HG02571 (cell line): ENCODE data around the gene GPATCH3.

Experiments
- ATAC-seq: cut with Tn5 transposase; IDR thresholded peaks from one replicate; pipeline ENCODE4 v1.9.1; 2021; ENCODE audit warnings: mild to moderate bottlenecking, moderate library complexity; ENCODE audit not compliant: unreplicated experiment

The GPATCH3 gene

DNA sequence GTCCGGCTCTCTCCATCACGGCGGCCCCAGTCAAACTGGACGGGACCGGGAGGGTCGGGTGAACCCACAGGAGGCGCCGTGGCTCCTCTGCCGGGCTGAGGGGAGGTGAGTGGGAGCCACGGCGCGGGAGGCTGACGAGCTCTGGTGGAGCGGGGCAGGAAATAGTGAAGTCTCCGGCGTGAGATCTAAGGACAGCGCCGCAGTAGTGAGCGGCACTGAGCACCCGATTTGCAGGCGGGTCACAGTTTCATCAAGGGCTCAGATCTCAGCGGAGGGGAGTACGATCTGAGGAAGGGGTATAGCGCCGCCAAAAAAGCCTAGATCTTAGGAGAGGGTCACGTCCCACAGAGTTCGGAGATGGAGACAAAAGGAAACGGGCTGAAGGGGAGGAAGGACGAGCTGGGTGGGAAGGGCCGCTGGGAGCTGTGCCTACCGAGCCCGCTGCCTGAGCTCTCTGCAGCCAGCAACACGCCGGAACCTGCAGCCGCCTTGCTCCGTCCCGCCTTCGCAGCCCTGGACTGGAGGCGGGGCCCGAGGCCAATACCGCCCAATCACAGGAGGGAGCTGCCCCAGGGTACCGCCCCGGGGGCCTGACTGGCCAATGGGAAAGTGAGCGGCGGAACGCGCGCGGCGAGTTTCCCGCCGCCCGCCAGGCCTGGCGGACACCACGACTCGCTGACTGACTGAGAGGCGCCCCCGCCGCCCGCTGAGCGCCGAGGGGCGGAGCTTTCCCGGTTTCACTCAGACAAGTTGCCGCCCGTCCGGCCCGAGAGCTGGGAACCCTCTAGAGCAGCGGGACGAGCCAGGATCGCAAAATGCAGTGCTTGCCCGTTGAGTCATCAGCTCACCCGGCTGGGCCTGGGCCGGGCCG, 35.4 kb downstream of the GPATCH3 start:
- ATAC-seq: peak; percentile 91

DNA sequence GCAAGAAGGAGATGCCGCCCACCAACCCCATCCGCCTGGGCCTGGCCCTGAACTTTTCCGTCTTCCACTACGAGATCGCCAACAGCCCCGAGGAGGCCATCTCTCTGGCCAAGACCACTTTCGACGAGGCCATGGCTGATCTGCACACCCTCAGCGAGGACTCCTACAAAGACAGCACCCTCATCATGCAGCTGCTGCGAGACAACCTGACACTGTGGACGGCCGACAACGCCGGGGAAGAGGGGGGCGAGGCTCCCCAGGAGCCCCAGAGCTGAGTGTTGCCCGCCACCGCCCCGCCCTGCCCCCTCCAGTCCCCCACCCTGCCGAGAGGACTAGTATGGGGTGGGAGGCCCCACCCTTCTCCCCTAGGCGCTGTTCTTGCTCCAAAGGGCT, 36.6 kb downstream of the GPATCH3 start:
- ATAC-seq: no peak

DNA sequence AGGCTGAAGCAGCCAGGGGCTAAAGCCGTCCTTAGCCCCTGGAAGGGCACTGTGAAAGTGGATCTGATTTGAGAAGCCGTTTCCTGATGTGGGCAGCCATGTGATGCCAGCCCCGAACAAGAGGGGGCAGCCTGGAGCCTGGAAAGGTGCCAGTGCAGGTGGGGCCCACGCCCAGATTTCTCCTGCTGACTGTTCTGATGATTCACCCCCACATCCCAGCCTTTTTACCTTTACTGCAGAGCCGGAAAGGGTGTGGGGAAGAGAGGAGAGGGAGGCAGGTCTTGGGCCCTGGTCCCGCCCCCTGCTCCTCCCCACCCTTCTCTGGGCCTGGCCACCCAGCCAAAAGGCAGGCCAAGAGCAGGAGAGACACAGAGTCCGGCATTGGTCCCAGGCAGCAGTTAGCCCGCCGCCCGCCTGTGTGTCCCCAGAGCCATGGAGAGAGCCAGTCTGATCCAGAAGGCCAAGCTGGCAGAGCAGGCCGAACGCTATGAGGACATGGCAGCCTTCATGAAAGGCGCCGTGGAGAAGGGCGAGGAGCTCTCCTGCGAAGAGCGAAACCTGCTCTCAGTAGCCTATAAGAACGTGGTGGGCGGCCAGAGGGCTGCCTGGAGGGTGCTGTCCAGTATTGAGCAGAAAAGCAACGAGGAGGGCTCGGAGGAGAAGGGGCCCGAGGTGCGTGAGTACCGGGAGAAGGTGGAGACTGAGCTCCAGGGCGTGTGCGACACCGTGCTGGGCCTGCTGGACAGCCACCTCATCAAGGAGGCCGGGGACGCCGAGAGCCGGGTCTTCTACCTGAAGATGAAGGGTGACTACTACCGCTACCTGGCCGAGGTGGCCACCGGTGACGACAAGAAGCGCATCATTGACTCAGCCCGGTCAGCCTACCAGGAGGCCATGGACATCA, 37.2 kb downstream of the GPATCH3 start, which contains the start of gene SFN:
SFN (plus strand) TSS at position 369 of the 904 bp plus-strand sequence; CDS start at position 433, 64 bp downstream.
- ATAC-seq: no peak

DNA sequence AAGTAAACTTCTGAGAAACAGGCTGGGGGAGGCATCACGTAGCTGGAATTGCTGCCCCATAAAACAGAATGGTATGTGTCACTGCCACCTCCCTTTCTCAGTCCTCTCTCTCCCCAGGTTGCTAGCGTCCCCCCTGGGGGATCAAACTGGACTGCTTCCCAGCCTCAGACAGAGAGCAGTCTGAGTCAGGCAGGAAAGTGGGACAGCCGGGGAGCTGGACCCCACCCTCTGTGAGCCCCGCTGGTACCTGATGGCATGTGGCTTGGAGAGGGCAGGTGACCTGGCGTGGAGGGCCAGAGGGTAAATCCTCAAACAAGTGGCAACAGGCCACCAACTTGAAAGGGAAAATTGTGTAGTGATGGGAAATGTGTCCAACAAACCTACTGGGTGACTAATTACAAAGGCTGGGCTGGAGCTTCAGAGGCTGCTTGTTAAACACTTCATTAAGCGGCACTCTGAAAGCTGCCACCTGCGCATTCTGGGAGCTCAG, 38.3 kb downstream of the GPATCH3 start:
- no peak for ATAC-seq

DNA sequence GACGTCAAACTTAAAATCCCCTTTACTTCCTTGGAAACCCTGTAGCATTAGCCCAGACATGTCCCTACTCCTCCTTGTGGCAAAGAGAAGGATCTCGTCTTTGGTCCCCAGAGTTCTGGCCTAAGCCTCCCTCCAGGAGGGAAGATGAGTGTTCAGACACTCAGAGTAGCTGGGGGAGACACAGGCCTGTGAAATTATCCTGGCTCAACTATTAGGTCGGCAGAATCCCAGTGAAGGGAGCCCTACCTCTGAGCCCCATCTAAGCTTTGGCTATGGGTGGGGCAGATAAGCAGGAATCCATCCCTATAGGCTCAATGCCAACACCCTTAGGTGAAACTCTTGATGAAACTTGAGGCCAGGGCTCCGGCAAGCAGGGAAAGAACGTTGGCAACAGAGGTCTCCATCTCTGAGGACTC, 39.0 kb downstream of the GPATCH3 start:
- ATAC-seq: no peak

DNA sequence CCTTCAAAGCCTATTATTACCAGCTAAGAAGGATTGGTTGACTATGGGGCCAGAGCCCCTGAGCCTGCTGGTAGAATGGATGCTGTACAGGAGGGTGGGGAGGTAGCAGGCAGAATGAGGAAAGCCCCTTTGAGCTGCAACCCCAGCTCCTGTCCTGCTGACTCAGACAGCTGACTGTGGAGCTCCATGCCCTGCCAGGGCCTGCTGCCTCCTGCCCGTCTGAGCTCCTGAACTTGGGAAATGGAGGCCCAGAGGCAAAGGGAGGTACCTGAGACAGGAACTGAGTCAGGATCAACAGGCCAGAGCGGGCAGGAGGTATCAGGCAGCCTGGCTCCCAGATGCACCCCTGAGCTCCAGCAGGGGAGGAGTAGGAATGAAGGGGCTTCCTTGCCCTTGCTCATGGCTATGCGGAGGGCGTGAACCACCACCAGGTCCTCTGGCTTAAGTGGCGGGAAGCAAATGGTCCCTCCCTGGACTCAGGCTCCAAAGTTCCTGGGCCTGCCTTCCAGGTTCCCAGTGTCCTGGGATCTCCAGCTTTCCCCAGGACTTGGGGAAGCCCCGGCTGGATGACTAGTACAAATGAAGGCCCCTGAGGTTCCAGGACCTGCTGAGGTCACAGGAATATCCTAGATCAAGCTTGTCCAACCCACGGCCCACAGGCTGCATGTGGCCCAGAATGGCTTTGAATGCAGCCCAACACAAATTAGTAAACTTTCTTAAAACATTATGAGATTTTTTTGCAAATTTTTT, 41.2 kb downstream of the GPATCH3 start:
- no peak for ATAC-seq

DNA sequence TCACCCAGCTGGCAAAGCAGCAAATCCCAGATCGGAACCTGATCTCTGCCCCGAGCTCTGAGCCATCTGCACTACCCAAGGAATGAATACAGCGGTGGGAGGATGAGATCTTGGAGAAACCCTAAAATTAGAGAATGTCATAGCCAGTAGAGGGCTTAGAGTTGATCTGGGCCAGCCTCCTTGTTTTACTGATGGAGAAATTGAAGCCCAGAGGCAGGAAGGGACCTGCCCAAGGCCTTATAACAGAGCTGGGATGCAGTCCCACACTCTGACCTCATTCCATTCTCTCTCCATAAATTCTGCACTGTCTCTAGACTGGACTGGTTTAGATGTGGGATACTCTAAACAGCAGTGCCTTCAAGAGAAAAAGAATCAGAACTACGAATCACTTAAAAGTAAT, 42.1 kb downstream of the GPATCH3 start:
- no peak for ATAC-seq

DNA sequence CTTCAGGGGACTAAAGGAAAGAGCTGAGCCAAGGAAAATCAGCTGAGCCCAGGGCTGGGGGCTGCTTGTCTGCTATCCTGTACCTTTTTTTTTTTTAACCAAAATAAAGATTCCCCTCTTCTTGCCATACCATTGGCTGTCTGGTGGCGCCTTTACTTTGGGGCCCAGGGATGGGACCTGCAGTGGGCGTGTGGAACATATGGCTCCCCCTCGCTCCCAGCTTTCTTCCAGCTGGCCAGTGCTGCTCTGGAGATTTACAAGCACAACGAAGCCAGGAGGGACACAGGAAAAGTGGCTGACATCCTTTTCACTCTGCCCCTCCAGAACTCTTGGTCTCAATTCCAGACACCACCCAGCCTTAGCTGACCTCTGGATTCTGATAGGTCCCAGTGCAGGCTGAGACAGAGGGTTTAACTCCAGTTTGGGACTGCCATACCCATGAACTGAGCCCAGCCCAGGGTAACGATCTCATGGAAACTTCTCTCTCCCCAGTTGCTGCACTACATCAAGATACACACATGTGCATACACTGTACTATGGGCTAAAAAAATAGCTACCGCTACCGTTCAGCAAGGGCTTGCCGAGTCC, 42.7 kb downstream of the GPATCH3 start:
- no peak for ATAC-seq

DNA sequence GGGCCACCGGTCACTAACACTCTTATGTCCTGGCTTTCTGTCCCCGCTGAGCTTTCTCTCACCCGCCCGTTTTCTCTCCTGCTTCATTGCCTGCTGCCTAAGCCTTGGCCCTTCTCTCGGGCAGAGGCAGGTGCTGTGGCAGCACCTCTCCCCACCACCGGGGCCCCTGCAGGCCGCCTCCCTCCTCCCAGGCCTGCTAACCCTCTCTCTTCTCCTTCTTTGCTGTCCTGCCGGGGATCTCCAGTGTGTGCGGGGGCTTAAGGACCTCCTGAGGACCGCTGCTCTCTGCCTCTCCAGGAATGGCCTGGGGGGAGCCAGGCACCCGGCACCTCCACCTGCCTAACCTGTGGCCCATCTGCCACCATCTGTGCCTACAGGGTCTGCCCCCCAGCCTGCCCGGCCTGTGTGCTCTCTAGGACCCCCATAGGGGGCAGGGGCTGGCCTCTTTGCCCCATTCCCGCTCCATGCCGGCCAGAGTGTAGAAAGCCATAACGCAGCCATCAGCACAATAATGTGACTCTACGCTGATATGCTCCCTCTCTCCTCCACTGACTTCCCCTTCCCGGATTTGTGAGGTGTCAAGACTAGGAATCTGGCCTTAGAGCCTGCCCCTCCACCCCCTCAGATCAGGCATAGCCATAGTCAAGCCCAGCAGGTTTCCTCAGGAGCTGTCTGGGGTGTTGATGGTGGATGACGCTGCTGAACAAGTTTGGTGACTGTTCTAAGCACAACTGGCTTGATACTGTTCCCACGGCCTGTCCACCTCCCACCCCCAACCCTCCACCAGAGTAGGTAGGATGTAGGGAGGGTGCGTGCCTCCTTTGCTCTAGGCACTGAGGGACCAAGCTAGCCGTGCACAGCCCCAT, 43.4 kb downstream of the GPATCH3 start:
- ATAC-seq: no peak

DNA sequence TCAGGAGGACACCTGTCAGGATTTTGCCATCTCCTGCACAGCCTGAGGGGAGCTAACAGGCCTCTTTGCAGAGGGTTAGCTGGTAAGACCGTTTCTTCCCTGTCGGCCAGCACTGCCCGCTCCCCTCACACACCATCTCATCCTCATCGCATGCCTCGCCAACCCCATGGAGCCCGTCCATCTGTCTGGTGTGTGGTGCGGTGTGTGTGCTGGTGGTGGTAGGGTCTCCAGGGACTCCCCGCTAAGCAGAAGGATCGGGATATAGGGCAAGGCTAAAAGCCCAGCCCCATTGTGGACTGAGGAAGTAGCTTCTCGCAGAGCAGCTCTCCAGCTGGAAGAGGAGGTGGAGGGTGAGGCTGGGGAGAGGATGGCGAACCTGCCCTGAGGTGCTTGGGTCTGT, 44.1 kb downstream of the GPATCH3 start:
- no peak for ATAC-seq

DNA sequence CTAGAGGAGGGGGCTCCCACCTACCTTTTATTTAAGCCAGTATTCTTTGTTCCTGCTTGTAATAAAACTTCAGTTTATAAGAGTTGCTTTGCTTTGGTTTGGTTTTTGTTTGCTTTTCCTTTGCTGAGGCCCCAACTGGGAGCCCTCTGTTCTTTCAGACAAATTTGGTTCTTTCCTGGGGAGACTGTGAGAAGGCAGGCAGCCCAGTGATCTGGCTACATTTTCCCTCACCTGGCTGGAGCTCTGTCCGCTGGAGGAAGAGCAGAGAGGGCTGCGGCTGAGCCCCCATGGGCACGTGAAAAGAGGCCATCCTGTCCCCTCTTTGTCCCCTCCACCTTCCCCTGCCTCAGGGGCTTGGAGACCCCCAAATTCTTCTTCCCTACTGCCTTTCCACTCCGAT, 44.6 kb downstream of the GPATCH3 start:
- no peak for ATAC-seq

DNA sequence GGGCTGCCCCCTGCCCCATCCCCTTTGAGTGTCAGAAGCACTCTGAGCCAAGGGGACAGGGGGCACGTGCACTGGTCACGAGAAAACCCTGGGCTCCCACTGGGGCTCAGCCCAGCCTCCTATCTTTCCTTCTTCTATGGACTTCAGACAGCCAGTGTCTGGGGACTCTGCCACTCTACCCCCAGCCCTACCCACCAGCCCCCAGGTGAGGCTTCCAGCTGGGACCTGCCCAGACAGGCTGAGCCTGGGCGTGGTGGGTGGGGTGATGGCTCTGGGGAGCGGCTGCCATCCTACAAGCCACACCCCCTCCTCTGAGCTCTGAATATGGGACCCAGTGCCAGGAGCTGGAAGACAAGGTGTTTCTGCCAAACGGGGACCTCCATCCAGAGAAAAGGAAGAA, 45.4 kb downstream of the GPATCH3 start:
- no peak for ATAC-seq

DNA sequence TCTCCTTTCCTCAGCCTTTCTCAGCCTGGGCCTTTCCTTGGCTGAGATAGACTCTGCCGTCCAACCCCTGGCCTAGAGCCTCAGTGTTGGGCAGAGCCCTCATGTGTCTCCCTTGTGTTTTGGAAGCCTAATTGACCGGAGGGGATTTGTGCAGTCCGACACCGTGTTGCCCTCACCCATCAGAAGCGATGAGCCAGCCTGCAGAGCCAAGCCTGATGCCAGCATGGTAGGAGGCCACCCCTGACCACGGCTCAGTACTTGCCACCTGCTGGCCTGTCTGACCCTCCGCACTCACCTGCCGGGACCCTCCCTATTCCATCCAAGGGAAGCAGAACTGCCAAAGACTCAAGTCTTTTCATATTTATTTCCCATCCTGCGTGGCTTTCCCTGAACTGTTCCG, 46.7 kb downstream of the GPATCH3 start:
- no peak for ATAC-seq

DNA sequence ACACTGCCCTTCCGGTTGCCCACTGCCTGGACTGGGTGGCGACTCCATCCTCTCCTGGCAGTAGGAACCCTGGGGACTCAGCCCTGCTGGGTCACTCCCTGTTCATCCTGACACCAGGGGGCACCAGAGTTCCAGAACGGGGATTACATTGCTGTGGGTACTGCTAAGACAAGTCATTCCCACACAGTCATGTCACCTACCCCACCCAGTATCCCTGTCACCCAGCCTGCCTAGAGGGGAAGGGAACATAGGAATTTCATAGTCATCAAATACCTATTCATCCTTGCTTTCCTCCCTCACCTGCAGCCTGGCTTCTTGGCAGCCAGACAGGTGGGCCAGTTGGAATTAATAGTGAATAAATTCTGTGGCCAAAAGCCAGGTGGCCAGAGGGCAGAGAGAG, 47.1 kb downstream of the GPATCH3 start:
- ATAC-seq: no peak

DNA sequence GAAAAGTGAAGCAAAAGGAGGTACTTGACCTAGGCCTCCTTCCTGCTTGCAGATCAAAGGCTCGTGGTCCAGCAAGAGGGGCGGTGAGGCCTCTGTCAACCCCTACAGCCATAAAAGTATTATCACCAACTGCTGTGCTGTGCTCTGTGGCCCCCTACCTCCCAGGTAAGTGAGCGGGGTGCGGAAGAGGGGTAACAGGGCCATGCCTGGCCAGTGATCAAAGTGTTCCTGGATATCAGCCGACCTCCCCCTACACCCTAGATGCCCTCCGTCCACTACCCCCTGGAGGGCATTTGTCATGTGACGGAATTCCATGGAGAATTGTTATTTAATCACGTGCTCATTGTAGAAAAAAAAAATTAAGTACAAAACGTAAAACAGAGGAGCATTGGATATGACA, 47.6 kb downstream of the GPATCH3 start:
- no peak for ATAC-seq

DNA sequence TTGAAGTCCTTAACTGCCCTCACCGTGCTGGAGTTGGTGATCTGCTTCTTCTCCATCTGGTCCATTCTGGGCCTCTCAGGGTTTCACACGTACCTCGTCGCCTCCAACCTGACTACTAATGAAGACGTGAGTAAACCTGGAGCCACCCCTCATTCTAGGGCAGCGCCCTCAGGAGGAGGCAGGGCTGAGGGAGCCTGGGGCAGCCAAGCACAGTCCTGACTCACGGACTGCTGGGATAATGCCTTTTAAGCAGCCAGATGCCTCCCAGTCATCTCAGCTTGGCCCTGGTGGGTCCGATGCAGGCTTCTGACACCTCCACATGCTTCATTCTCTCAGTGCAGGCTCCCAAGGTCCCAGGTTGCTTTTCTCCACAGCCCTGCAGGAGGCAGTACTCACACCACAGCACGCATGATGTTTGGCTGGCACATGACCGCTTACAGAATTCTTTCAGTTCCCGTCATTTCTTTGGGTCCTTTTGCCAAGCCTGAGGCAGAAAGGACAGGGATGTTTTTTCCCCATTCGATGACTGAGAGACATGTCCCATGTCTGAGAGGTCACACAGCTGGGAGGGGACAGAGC, 49.1 kb downstream of the GPATCH3 start:
- ATAC-seq: no peak

DNA sequence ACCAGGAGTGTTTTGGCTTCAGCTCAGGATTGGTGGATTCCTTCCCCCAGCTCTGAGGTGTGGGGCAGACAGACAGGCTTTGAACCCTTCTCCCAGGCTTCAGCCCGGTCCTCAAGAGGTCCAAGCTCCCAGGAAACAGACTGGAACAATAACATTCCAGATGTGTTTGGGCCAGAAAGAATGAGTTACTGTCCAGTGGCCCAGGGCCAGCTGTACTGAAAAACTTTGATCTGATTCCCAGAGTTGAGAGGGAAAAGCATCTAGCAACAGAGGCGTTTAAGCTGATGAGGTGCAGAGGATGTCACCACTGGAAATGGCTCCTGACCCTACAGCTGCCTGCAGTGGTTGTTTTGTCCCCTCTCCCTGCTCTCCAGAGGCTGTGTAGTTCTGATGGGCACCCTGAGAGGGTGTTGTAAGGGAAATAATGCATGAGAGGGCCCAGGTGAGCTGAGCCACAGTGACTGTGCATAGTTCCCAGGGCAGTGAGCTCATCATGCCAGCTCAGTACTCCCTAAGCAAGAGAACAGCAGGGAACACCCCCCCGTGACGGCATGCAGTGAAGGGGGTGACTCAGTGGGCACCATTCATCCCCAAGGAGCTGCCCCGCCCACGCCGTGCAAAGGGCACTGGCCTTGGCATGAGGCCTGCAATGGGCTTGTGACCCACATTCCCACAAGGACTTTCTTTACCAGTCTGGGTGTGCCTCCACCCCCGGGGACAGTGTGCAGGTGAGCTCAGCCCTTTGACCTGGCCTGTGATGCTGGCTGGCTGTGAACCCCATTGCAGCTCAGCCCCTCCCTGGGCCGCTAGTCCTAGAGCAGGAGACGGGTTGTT, 51.1 kb downstream of the GPATCH3 start:
- no peak for ATAC-seq

DNA sequence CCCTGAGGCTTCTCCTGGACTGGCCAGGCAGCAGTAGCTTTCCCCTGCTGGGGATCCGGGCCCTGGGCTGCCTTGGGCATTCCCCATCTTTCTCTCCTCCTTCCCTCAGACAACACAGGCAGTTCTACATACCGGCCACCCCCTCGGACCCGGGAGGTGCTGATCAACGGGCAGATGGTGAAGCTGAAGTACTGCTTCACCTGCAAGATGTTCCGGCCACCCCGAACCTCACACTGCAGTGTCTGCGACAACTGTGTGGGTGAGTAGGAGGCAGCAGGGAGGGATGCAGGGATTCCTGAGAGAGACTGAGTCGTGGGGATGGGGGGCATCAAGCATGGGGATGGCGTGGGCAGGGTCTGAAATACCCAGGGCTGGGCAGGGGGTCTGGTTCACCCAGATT, 51.8 kb downstream of the GPATCH3 start:
- ATAC-seq: no peak
